ENCODE measurements around the gene RBBP7.

Gene RBBP7

DNA sequence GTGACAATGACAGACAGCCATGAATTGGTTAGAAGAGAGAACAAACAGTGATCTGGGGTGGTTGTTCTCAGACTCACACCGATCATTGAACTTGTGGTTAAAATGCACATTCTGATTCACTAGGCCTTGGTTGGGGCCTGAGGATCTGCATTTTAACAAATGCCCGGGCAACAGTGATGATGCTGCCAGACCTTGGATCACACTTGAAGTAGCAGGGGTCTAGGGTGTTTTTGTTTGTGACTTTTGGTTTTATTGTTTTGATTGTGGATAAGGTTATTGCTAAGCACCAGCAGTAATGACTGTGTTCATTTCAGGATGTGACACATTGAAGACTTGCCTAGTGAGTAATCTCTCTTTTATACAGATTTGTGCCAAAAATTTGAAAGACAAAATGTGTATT, 47.4 kb downstream of the RBBP7 start:
- no peak for DNase-seq

DNA sequence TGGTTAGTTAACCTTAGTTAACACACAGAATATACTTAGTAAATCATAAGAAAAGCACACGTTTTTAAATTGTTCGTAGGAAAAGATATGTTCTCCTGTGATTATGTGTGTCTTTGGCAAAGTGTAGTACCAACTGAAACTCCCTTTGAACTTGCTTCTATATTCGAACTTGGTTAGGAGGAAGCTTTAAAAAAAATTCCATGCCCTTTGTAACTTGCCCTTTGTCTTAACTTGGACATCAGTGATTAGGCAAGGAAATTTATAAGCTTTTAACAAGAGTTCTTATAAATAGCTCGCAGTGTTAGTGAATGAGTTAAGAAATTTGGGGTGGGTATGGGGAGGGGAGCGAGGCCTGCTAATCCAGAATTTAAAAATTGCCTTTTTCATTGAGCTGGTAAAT, 50.5 kb downstream of the RBBP7 start:
- no peak for DNase-seq

DNA sequence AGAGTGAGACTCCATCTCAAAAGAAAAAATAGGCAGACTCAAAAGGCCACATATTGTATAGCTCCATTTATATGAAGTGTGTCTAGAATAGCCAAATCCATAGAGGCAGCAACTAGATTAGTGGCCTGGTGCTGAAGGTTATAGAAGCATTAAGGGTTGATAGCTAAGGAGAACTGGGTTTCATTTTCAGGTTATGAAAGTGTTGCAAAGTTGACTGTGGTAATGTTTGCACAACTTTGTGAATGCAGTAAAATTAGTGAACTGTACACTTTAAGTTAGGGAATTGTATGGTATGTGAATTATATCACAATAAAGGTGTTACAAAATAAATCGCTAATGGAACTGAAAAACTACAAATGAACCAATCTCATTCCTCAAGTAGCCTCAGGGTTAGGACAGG, 55.6 kb downstream of the RBBP7 start:
- no peak for DNase-seq

DNA sequence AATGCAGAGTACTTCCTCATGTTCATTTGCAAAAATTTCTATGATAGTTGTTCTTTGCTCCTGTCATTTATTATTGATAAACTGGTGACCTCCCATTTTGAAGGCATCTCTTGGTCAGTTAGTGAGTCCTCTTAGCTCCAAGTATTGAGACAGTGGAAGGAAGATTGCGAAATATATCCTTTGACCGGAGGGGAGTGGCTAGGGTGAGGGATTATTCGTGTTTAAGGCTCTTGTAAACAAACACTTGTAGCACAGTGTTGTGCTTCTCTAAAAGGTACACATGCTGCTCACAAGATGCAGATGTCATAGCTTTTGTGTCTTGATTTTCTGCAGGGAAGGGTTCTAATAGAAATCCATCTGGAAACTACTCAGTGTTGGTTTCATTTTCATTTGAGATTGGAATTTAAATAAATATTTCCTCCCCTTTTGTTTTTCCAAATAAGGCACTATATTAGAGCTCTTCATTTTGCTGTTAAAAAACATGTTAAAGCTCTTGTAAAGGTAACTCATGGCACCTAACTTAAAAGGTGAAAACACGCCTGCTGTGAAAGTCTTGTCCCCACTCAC, 62.1 kb downstream of the RBBP7 start:
- DNase-seq, result no peak

DNA sequence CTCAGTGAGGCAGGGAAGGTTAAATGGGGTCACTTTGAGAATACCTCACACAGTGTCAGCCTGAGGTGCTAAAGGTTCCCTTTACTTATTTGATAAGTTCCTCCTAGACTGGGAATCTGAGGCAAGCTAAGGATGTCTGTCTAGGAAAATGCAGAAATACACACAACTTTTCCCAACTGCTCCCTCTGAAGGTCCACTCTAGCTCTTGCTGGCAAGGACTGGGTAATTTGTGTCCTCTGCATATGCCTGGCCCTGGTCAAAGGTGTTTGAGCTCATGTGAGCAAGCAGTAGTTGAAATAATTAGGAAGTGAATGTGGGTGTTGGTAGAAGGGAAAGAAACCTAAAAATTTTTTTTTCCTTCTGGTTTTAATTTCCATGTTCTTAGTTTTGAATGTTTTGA, 62.6 kb downstream of the RBBP7 start:
- DNase-seq, result no peak

DNA sequence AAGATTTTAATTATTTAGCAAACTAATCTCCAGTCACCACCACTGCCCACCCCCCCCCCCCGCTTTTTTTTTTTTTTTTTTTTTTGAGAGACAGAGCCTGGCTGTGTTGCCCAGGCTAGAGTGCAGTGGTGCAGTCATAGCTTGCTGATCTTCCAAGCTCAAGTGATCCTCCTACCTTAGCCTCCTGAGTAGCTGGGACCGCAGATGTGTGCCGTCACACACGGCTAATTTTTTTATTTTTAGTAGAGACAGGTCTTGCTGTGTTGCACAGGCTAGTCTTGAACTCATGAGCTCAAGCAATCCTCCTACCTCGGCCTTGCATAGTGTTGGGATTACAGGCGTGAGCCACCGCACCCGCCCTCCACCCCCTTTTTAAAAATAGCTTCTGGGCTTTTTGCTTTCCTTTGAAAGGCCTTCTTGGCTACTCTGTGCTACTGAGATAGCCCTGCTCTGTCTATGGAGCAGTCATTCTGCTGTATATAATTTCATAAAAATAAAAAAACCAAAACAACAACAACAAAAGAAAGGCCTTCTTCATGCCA, 65.2 kb downstream of the RBBP7 start:
- no peak for DNase-seq

DNA sequence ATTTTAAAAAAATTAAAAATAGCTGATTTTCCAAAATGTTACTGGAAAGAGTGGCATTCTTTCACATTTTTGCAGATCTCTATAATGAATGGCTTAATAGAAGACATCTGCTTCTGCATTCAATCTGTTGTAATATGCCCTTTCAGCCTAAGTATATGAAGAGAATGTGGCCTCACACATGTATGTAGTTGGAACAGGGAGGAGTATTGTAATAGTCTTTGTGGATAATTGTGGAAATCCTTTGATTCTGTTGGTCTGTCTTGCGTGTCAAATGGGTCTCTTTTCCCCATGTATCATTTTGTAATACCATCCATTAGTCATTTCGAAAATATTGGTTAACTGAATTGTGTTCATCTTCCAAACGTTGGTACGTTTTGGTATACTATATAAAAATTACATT, 72.3 kb downstream of the RBBP7 start:
- no peak for DNase-seq

DNA sequence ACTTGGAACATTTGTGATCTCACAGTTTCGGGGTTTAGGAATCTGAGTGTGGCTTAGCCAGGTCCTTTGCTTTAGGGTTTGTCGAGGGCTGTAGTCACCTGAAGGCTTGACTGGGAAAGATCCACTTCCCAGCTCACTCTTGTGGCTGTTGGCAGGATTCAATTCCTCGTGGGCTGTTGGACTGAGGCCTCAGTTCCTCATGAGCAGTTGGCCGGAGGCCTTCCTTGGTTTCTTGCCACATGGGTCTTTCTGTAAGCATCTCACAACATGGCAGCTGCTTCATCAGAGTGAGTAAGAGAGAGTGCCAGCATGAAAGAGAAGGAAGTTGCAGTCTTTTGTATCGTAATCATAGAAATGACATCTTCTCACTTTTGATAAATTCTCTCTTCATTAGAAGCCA, 72.8 kb downstream of the RBBP7 start:
- no peak for DNase-seq

DNA sequence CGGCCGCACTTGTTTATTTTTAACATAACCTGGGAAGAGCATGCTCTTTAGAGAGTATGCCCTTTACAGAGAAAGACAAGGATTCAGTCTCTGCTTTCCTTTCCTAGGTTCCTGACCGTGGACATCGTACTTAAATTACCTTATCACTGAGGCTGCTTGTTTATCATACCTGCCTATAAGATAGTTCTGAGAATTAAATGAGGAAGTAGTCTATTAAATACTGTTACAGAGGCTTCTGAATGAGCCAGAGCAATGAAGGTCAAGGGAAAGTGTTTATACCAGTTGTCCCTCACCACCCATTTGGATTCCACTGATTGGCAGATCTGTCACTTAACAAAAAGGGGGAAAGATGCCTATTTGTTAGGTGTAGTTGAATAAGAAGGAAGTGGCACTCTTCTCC, 73.9 kb downstream of the RBBP7 start:
- DNase-seq, result no peak
